ENCODE data around the gene KL. TPM values are rescaled to one million over a fixed set of nuclear protein-coding genes. Genes with fewer than 3 reads are reported as not detected.

The KL gene
- total and polyA plus RNA-seq, 2 experiments from 2014 or later, result not detected

GRCh38 chr13:33110713-33111413 lies 94.6 kb downstream of the KL start:
- Histone ChIP-seq H3K27ac (no peak overlapping the region), H3K4me1 (ENCODE audit: low read depth) (peaks cover 6% of the 10 kb centered on the region), H3K27me3 (no peaks in the 10 kb centered on the region), H3K9me3 (ENCODE audit: low read depth) (no peaks in the 10 kb centered on the region), H3K36me3 (peaks cover 32% of the 10 kb centered on the region), H3K4me3 (no peak overlapping the region)
- peak in 1 of 2 donors; percentile 32 for DNase-seq (ENCODE audit: low read depth in 1 of 2, low spot score in 1 of 2)
- TF ChIP-seq, protein P1, sequence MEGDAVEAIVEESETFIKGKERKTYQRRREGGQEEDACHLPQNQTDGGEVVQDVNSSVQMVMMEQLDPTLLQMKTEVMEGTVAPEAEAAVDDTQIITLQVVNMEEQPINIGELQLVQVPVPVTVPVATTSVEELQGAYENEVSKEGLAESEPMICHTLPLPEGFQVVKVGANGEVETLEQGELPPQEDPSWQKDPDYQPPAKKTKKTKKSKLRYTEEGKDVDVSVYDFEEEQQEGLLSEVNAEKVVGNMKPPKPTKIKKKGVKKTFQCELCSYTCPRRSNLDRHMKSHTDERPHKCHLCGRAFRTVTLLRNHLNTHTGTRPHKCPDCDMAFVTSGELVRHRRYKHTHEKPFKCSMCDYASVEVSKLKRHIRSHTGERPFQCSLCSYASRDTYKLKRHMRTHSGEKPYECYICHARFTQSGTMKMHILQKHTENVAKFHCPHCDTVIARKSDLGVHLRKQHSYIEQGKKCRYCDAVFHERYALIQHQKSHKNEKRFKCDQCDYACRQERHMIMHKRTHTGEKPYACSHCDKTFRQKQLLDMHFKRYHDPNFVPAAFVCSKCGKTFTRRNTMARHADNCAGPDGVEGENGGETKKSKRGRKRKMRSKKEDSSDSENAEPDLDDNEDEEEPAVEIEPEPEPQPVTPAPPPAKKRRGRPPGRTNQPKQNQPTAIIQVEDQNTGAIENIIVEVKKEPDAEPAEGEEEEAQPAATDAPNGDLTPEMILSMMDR (IDR thresholded peaks at IDR 0.05; ENCODE audit: low read depth, low read length), result no peak

DNA sequence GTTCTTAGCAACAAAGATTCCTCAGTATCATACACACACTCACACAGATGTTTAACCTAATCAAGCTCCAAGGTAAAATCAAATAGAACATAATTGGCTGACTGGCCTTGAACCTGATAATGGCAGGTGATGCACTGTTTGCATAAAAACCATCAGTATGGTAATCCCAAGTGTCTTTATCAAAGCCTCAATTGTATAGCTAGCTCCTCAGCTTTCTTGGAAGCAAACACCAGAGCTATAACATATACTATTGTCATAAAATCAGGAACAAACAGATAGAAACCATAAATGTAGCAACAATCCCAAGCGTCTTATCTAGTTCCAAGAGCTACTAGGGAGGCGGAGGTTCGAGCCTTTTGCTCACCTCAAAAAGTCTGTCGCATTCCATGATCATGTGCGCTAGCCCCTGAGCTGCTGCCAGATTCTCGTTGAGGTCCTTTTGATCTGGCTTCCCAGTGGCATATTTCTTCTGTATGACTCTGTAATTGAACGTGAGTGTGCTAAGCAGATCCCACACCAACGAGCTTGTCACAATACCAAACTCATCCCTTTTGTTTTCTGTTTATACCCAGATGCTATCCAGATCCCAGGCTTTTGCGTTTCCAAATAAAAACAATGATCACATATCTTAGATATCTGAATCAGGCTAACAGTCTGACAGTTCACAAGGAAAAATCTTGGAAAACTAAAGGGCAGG lies 95.3 kb downstream of the KL start:
- peak in 1 of 2 donors; percentile 65 for DNase-seq (ENCODE audit: low read depth in 1 of 2, low spot score in 1 of 2)
- TF ChIP-seq, protein P1 (IDR thresholded peaks at IDR 0.05; ENCODE audit: low read depth, low read length), result no peak
- Histone ChIP-seq H3K27ac (no peak overlapping the region), H3K4me1 (ENCODE audit: low read depth) (peaks cover 6% of the 10 kb centered on the region), H3K4me3 (no peak overlapping the region), H3K27me3 (no peaks in the 10 kb centered on the region), H3K36me3 (peaks cover 30% of the 10 kb centered on the region), H3K9me3 (ENCODE audit: low read depth) (no peaks in the 10 kb centered on the region)

- peaks cover 38% of the 10 kb centered on the region for H3K36me3 ChIP-seq
- TF ChIP-seq, protein P1 (IDR thresholded peaks at IDR 0.05; ENCODE audit: low read depth, low read length), result no peak
- H3K9me3 ChIP-seq (ENCODE audit: low read depth), result no peaks in the 10 kb centered on the region
- H3K27ac ChIP-seq, result no peak overlapping the region
- no peaks in the 10 kb centered on the region for H3K4me1 ChIP-seq (ENCODE audit: low read depth)
- DNase-seq (ENCODE audit: low read depth in 1 of 2, low spot score in 1 of 2), result no peak
- no peak overlapping the region for H3K4me3 ChIP-seq
- no peaks in the 10 kb centered on the region for H3K27me3 ChIP-seq
Observed at GRCh38 chr13:33112766-33113165, 96.5 kb downstream of the KL start.

DNA sequence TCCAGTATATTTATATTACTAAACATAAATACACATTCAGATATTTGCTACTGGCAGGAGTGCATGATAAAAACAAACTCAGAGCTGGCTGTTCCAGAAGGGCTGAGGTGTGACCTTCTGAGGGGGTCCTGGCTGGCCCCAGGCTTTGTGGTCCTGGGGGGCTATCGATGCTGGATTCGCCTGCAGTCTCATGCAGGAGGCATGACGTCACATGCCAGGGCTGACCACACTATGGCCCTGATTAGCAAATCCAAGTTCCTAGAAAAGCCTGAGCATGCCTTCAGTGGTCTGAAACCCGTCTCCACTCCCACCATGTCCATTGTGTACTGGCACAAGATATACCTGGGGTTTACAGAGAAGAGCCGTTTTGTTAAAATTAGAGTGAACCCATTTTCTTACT lies 97.9 kb downstream of the KL start:
- Histone ChIP-seq H3K27me3 (no peaks in the 10 kb centered on the region), H3K4me3 (no peak overlapping the region), H3K4me1 (ENCODE audit: low read depth) (no peaks in the 10 kb centered on the region), H3K9me3 (ENCODE audit: low read depth) (no peaks in the 10 kb centered on the region), H3K27ac (no peak overlapping the region), H3K36me3 (peaks cover 42% of the 10 kb centered on the region)
- TF ChIP-seq, protein P1 (IDR thresholded peaks at IDR 0.05; ENCODE audit: low read depth, low read length), result no peak
- DNase-seq (ENCODE audit: low read depth in 1 of 2, low spot score in 1 of 2), result no peak

GRCh38 chr13:33115274-33115673 lies 99.1 kb downstream of the KL start:
- no peak overlapping the region for H3K4me3 ChIP-seq

More at GRCh38 chr13:33115274-33115673, 99.1 kb downstream of the KL start:
- no peak for DNase-seq (ENCODE audit: low read depth in 1 of 2, low spot score in 1 of 2)
- Histone ChIP-seq H3K4me1 (ENCODE audit: low read depth) (no peaks in the 10 kb centered on the region), H3K27ac (no peak overlapping the region), H3K36me3 (peaks cover 40% of the 10 kb centered on the region), H3K27me3 (no peaks in the 10 kb centered on the region), H3K9me3 (ENCODE audit: low read depth) (no peaks in the 10 kb centered on the region)
- TF ChIP-seq, protein P1 (IDR thresholded peaks at IDR 0.05; ENCODE audit: low read depth, low read length), result no peak

Data from cardiac muscle cell (in vitro differentiated cells and primary cell).